ENCODE data around the gene PIK3R3.

PIK3R3 gene

DNA sequence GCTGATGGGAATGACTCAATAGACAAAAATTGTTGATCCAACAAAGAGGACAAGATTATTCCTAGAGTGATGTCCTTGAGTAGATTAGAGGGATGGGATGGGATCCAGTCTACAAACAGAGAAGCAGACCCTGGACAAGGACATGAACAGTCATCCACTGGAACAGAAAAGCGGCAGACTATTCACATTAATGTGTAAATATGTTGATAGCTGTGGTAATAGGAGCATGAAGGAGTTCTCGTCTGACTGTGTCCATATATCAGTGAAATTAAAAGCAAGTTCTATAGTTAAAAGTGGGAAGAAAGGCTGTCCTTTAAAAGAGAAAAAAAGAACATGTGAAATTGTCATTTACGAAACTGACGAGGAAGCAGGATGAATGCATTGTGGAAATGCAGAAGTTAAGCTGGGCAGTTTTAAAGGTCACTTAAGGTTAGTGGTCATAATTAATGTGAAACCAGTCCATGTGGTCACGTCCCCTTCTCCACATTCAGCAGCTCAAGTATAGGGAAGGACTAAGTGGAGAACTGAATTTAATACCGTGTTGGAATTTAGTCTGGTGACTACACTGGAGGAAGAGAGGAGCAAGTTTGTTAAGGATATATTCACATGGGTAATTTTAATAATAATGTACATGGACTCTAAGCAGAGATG, 62.1 kb downstream of the PIK3R3 start:
- TF ChIP-seq, protein P1, sequence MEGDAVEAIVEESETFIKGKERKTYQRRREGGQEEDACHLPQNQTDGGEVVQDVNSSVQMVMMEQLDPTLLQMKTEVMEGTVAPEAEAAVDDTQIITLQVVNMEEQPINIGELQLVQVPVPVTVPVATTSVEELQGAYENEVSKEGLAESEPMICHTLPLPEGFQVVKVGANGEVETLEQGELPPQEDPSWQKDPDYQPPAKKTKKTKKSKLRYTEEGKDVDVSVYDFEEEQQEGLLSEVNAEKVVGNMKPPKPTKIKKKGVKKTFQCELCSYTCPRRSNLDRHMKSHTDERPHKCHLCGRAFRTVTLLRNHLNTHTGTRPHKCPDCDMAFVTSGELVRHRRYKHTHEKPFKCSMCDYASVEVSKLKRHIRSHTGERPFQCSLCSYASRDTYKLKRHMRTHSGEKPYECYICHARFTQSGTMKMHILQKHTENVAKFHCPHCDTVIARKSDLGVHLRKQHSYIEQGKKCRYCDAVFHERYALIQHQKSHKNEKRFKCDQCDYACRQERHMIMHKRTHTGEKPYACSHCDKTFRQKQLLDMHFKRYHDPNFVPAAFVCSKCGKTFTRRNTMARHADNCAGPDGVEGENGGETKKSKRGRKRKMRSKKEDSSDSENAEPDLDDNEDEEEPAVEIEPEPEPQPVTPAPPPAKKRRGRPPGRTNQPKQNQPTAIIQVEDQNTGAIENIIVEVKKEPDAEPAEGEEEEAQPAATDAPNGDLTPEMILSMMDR (IDR thresholded peaks at IDR 0.05; ENCODE audit: insufficient read depth, low read depth, low read length, missing control alignments), result no peak
- no peak overlapping the region for H3K4me3 ChIP-seq (ENCODE audit: low read depth, low read length)
- no peak for DNase-seq (ENCODE audit: low read depth)

GRCh38 chr1:46068525-46068924, 63.9 kb downstream of the PIK3R3 start:
- TF ChIP-seq, protein P1 (IDR thresholded peaks at IDR 0.05; ENCODE audit: insufficient read depth, low read depth, low read length, missing control alignments), result no peak
- H3K4me3 ChIP-seq (ENCODE audit: low read depth, low read length), result no peak overlapping the region
- DNase-seq (ENCODE audit: low read depth), result no peak

GRCh38 chr1:46067652-46068051, 64.8 kb downstream of the PIK3R3 start:
- no peak for DNase-seq (ENCODE audit: low read depth)
- H3K4me3 ChIP-seq (ENCODE audit: low read depth, low read length), result no peak overlapping the region
- TF ChIP-seq, protein P1 (IDR thresholded peaks at IDR 0.05; ENCODE audit: insufficient read depth, low read depth, low read length, missing control alignments), result no peak

GRCh38 chr1:46065405-46065804, 67.0 kb downstream of the PIK3R3 start:
- H3K4me3 ChIP-seq (ENCODE audit: low read depth, low read length), result no peak overlapping the region
- peak; percentile 41 for DNase-seq (ENCODE audit: low read depth)

GRCh38 chr1:46064708-46065107, 67.7 kb downstream of the PIK3R3 start:
- DNase-seq (ENCODE audit: low read depth), result no peak
- no peak overlapping the region for H3K4me3 ChIP-seq (ENCODE audit: low read depth, low read length)
- TF ChIP-seq, protein P1 (IDR thresholded peaks at IDR 0.05; ENCODE audit: insufficient read depth, low read depth, low read length, missing control alignments), result no peak

More at GRCh38 chr1:46065405-46065804, 67.0 kb downstream of the PIK3R3 start:
- TF ChIP-seq, protein P1 (IDR thresholded peaks at IDR 0.05; ENCODE audit: insufficient read depth, low read depth, low read length, missing control alignments), result no peak

- peak; percentile 56 for DNase-seq (ENCODE audit: low read depth)
- TF ChIP-seq, protein P1 (IDR thresholded peaks at IDR 0.05; ENCODE audit: insufficient read depth, low read depth, low read length, missing control alignments), result no peak
- no peak overlapping the region for H3K4me3 ChIP-seq (ENCODE audit: low read depth, low read length)
Observed at GRCh38 chr1:46062651-46063319, 69.6 kb downstream of the PIK3R3 start.
